NCI-H2227 treated with DMSO at 0.1 percent for 48 hours (cell line): Measurements from ENCODE around the gene KYAT1.

Source experiments
- DNase-seq: peaks from one replicate; lab custom pipeline; 2025; lab: John Stamatoyannopoulos, UW

Gene KYAT1

DNA sequence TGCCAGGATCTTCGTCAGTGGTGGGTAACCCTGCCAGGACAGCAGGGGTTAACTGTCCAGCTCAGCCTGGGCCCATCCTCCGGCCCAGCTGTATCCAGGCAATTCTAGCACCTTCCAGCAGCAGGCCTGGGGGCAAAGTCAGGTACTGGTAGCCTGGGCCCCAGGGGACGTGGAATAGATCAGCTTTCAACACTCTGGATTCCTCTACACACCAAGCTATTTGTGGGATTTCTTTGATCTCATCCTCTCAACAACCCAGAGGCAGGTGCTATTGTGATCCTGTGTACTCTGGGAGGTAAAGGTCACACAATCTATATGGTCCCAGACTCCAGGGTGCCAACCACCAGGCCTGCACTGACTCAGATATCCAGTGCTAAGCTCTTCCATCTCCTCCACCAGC lies 43.4 kb downstream of the KYAT1 start:
- no peak for DNase-seq

DNA sequence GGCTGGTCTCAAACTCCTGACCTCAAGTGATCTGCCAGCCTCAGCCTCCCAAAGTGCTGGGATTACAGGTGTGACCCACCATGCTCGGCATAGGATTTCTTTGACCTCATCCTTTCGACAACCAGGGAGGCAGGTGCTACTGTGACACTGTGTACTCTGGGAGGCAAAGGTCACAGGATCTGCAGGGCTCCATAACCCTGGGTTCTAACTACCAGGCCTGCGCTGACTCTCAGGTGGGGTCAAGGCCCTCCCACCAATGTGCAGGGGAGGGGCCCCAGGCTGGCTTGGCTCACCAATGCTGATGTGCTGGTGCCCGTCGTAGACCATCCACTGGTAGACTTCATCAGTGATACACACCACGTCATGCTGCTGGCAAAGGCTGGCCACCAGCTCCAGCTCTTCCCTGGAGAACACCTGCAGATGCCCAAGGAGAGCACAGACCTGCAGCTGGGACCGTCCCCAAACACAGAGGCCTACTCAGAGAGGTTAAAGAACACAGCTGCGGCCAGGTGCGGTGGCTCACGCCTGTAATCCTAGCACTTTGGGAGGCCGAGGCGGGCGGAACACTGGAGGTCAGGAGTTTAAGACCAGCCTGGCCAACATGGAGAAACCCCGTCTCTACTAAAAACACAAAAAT lies 45.1 kb downstream of the KYAT1 start:
- no peak for DNase-seq

DNA sequence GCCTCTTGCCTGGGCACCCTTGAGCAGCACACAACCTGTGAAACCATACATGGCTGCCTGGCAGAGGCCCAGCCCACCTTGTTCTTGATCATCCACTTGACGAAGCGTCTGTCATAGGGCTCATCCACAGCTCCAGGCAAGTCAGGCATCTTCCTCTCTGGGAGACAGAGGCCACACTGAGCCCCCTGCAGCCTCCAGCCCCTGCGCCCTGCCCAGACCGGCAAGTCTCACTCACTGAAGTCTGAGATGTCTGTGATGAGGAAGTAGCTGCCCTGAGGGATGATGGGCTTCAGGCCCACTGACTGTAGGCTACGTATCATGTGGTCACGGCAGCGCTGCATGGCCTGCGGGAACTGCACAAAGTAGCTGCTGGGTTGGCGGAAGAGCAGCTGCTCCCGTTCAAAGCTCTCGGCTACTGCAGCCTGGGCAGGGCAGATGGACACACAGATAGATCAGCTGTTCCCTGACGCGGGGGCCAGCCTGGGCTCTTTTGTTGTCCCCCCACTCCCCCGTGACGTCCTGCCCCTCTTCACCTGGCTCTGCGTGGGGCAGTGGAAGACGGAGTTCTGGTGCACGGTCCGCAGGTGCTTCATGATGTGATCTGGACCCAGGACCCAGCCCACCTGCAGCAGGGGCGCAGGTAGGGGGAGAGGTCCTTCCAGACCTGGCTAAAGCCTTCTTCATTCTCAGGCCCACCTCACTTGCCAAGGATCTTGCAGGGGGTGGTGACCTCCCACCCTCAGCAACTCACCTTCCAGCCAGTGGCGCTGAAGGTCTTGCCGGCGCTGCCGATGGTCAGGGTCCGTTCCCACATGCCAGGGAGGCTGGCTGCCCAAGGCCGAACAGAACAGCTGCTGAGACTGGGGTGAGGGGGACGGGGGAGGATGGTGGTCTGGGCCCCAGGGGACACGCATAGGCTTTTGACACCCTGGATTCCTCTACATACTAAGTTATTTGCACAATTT lies 46.2 kb downstream of the KYAT1 start:
- no peak for DNase-seq

DNA sequence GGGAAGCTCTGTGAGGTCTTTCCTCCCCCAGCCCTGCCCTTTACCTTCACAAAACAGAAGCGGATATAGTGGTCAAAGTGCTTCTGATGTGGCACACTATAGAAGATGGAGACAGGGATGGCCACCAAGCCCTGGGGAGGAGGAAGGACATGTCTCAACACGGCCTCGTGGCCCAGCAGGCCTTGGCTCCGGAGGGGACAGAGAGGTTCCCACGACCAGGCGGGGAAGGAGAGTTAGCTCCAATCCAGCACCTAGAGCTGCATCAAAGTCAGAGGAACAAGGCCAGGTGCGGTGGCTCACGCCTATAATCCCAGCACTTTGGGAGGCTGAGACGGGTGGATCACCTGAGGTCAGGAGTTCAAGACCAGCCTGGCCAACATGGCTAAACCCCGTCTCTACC lies 48.1 kb downstream of the KYAT1 start:
- no peak for DNase-seq

DNA sequence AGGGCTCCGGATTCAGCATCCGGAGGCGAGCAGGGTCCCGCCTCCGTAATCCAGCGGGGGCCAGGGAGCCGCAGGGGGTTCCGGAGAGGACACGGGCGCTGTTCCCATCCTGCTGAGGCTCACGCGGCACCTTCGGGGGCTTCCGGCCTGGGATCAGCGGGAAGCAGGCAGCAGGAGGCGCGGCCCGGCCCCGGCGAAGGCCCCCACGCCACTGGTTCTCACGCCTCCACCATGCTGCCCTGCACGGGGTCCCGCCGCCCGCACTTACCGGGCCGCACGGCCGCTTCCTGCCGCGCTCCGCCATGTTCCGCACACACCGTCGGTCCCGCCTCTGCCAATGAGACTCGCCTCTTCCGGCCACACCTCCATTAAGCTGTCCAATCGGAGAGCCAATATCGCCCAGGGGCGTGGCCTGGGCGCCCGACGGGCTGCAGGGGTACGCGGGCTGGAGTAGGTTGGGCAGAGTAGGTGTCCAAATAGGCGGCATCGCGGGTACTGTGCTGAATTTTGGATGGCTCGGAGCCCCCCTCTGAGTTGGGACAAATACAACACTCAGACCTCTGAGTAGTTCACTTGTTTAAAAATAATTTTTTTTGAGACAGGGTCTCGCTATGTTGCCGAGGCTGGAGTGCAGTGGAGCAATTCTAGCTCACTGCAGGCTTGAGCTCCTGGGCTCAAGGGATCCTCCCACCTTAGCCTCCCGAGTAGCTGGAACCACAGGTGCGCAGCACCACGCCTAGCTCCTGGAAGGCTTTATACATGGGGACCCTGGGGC lies 52.1 kb downstream of the KYAT1 start, which contains the start of gene SPOUT1:
SPOUT1 (minus strand) TSS at position 318 of the 775 bp plus-strand sequence; CDS start at position 304, 14 bp downstream.
- DNase-seq, result peak; percentile 83

DNA sequence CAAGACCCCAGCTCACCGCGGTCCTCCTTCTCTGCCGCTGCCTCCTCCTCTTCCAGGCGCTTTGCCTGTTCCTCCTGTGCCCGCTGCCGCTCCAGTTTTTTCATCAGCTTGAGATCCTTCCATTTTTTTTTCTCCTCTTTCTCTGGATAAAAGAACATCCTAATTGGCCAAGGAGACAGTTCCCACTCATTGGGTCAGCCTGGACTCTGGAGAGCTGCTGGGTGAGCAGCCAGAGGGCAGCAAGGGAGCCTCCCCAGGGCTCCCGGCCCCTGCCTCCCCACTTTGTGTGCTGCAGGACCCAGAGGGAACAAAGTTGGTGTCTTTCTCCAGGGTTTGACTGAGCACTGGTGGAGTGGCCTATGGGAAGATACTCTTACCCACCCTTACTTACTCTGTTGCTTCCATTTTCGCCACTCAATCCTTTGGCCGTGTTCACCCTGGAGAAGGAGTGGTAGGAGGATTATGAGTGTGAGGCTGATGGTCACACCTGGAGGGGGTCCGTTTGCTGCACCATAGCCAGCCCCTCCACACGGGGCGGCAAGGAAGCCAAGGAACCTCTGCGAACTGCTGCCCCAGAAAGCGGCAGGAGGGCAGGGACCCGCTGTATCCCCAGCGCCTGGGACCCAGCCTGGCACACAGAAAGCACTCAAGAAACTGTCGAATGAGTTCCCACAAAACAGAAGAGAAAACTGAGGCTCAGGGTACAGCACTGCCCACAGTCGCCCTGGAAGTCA lies 52.9 kb downstream of the KYAT1 start:
- no peak for DNase-seq

DNA sequence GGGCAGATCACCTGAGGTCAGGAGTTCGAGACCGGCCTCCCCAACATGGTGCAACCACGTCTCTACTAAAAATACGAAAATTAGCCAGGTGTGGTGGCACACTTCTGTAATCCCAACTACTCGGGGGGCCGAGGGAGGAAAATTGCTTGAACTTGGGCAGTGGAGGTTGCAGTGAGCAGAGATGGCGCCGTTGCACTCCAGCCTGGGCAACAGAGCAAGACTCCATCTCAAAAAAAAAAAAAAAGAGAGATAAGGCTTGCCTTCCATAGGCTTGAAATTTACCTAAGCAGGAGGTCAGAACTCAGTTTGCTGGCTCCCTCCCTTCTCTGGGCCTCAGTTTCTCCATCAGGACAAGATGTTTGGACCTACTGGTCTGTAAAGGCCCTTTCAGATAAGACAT lies 53.5 kb downstream of the KYAT1 start:
- no peak for DNase-seq

DNA sequence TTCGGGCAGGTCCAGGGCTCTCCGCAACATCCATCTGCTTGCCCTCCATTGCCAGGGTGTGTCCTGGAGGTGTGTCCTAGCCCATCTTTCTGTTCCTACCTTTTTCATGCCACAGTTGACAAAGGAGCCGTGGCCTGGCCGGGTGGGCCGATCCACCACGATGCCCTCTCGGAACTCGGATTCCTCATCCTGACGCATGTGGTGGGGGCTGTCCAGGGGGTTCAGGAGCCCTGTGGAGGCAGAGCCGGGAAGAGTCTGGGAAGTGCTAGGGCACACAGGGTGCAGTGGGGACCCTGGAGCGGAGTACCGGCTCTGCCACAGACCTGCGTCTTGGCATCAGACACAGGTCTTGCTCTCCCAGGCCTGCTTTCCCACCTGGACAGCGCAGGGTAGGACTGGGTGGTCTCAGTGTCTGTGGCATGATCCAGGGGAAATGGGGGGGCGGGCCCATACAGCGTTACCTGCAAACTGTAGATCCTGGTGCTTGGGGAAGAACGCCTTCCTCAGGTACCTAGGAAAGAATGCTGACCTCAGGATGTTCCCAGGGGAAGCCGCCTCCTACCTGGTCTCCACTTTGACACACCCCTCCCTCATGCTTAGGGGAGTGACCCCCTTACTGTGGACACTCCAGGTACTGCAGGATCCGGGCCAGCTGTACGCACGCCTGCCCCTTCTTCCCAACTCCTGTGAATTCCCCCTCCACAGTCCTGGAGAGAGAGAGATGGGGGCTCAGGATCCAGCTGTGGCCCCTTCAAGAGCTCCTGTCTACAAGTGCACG lies 55.6 kb downstream of the KYAT1 start:
- no peak for DNase-seq

DNA sequence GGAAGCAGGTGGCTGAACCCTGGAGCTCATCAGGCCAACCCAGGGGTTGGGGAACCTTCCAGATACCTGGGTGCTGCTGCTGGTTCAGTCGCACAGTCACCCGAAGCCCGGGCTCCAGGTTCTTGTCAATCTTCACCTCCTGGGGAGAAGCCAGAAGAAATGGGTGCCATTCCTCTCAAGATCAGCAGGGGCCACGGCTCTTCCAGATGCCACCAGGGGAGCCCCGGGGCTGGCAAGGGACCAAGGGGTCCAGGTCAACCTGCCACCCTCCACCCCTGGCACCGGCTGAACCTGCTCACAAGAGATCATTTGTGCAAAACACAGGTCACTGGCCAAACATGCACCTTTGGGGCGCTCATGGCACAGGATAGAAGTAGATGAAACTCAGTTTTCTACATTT lies 56.8 kb downstream of the KYAT1 start:
- no peak for DNase-seq

DNA sequence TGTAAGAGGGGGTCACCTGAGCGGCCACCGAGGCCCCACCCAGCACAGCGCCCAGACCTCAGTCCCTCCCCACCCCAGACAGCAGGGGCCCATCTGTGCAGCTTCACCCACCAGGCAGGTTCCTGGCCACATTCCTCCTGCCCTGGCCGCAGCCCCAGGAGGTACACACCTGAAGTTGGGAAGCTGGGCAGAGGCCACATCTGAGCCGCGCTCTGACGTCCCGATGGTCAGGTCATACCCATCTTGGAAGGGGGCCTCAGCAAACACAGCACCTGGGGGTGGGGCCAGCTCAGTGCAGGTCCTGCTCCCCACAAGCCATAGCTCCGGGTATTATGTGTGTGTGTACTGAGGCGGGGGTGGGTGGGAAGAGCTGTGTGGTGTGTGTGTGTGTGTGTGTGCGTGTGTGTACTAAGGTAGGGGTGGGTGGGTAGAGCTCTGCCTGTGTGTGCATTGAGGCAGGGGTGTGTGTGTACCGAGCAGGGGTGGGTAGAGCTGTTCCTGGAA lies 57.8 kb downstream of the KYAT1 start:
- no peak for DNase-seq

DNA sequence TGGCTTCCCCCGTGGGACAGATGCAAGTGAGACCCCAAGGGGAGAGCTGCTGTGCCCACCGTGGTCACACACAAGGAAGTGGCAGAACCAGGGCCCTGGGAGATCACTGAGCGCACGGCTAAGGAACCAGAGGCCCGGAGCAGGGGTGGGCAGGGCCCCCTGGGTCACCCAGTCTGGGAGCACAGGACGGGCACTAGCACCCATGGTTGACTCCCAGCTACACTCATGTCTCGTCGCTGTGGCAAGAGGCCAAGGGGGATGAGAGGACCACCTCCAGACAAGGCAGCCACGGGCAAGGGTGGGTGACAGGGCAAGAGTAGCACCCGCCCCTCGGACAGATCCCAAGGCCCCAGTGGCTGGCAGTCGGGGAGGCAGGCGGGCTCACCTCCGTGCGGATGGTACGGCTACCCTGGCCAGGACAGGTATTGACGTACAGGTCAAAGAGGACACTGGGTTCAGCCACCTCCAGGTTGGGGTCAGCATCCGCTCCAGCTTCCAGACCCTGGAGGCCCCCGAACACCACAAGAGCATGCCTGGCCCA lies 58.3 kb downstream of the KYAT1 start:
- DNase-seq, result no peak

DNA sequence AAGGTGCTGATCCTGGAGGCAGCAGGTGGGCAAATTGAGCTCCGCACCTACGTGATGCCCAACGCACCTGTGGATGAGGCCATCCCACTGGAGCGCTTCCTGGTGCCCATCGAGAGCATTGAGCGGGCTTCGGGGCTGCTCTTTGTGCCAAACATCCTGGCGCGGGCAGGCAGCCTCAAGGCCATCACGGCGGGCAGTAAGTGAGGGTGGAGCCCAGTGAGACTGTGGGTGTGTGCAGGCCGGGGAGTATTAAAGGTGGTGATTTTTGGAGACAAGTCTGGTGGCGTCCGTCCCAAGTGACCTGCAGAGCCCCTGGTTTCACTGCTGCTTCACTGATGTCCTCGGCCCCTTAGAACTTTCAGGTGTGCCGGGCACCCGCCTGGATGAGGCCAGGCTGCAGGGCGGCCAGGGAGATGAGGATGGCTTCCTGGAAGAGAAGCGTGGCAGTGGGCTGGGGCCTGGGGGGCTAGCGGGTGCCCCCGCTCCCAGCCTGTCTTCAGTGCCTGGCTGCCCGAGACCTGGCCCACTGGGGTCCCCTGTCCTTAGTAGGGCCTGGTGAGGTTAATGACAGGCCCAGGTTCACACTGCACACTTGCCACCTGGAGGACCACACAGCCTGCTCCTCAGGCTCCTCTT lies 59.2 kb downstream of the KYAT1 start:
- DNase-seq, result no peak

DNA sequence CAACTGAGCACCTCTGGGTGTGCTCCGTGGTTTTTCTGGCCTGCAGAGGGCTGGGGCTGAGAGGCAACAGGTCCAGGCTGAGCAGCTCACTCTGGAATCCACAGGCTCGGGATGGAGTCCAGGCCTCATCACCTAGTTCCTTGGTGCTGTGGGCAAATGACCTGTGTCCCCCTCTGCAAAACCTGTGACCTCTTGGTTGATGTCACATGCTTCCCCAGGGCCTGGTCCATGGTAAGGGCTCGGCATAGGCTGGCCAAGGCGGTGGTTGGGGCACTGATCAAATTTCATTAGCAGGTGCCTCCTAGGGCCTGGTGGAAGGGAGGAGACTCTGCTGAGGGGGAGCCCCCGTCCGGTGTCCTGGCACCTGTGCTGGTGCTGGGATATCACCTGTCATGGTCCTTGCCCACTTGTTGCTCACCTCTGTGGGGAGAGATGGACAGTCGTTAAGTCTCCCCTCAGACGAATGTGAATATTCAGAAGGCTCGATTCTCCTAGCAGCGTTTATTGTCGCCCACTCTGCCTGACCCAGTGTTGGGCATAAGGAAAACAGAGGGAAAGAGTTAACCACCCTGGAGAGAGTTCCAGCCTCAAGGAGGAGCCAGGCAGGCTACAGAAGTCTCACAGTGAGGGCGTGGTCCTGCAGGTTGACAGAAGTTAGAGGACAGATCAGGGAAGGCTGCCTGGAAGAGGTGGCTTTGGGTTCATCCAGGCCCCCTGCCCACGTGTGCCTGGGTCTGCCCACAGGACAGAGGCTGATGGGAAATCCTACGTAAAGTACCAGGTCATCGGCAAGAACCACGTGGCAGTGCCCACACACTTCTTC lies 60.0 kb downstream of the KYAT1 start:
- DNase-seq, result no peak

DNA sequence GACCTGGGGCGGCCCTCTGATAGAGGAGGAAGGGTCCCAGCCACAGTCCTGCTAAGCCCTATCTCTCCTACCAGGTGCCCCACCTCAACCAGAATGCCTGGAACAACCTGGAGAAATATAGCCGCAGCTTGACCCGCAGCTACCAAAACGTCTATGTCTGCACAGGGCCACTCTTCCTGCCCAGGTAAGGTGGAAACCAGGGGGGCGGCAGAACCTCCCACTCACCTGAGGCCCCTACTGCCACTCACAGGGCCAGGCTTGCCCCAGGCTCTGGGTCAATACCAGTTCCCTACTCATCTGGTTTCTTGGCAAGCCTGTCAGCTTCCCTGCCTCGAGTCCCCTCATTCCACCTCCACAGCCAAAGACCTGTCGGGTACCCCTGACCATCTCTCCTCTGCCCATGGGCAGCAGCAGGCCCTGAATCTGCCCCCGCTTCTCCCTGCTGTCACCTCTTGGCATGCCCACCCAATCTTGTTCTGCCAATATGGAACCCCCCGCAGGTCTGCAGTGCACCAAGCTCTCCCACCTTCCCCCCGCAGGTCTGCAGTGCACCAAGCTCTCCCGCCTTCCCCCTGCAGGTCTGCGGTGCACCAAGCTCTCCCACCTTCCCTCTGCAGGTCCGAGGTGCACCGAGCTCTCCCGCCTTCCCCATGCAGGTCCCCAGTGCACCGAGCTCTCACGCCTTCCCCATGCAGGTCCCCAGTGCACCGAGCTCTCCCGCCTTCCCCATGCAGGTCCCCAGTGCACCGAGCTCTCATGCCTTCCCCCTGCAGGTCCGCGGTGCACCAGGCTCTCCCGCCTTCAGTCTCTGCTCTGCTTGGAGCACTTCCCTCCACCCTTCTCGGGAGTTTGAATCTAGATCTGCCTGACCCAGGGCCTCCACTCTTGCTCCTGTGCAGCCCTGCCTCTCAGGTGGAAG lies 60.8 kb downstream of the KYAT1 start:
- DNase-seq, result no peak

DNA sequence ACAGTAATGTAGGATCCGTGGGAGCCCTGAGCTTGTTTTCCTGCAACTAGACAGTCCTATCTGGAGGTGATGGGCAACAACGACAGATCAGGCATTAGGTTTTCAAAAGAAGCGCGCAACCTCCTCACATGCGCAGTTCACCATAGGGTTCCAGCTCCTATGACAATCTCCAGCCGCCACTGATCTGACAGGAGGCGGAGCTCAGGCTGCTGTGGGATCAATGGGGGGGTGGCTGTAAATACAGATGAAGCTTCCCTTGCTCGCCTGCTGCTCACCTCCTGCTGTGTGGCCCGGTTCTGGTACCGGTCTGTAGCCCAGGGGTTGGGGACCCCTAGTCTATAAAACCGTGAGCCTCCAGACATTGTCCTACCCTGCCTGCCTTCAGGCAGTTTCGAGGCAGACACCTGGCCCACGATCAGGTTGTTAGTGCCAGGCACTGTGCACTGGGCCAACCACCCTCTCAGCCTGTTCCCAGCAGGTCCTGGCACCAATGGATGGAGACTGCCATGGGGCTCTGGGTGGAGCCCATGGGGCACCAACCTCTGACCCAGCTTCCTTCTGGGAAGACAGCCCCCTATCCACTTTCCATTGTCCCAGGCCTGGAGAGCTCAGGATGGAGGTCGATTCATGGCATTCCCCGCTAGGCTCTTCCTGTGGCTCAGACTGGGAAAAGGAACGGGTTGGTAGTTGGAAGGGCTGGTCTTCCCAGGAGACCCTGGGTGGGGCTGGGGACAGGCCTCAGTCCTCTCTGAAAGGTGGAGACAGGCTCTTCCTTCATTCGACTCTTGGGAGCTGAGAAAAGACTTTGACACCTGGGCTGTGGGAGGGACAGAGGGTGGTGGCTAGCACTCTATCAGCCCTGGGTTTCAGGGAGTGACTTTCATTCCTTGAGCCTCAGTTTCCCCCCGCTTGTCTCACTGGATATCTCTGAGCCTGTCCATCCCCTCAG lies 61.8 kb downstream of the KYAT1 start:
- peak; percentile 74 for DNase-seq

DNA sequence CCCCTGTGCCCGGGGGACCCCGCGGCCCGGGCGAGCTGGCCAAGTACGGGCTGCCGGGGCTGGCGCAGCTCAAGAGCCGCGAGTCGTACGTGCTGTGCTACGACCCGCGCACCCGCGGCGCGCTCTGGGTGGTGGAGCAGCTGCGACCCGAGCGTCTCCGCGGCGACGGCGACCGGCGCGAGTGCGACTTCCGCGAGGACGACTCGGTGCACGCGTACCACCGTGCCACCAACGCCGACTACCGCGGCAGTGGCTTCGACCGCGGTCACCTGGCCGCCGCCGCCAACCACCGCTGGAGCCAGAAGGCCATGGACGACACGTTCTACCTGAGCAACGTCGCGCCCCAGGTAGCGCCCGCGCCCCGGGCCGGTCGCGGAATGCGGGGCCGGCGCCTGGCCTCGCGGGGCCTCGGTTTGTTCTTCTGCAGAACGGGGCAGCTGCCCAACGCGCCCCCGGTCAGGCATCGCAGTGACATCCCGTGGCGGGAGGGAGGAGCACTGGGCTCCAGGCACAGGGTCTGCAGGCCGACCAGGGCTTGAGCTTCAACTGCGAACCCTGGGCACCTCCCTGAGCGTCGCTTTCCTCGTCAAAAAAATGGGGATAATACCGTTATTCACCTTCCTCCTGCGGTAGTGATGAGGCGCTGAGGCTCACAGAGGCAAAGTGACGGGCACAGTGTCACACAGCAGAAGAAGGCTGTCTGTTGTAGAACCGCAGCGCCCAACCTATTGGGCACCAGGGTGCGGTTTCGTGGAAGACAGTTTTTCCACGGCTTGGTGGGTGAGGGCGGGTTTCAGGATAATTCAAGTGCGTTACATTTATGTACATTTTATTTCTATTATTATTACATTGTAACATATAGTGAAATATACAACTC lies 62.7 kb downstream of the KYAT1 start:
- no peak for DNase-seq
